GM21786 (cell line): Measurements from ENCODE around the gene ZSWIM4.

Experiments used
- ATAC-seq: cut with Tn5 transposase; IDR thresholded peaks from one replicate; pipeline ENCODE4 v1.9.1; 2021; ENCODE audit not compliant: unreplicated experiment

Gene ZSWIM4

GRCh38 chr19:13806728-13807127 is 11.5 kb downstream of the ZSWIM4 start:
- ATAC-seq, result no peak

GRCh38 chr19:13807421-13808021 is 12.3 kb downstream of the ZSWIM4 start:
- ATAC-seq, result no peak

- no peak for ATAC-seq
Observed at GRCh38 chr19:13808856-13809255, 13.6 kb downstream of the ZSWIM4 start.

DNA sequence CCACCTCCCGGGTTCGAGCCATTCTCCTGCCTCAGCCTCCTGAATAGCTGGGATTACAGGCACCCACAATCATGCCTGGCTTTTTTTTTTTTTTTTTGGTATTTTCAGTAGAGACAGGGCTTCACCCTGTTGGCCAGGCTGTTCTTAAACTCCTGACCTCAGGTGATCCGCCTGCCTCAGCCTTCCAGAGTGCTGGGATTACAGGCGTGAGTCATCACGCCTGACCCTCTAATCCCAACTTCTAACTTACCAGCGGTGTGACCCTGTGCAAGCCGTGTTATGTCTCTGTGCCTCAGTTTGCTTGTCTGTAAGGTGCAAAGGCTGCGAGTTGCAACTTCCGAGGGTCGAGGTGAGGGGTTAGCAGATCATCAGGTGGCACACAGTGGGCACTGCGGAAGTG is 17.3 kb downstream of the ZSWIM4 start:
- ATAC-seq, result no peak

DNA sequence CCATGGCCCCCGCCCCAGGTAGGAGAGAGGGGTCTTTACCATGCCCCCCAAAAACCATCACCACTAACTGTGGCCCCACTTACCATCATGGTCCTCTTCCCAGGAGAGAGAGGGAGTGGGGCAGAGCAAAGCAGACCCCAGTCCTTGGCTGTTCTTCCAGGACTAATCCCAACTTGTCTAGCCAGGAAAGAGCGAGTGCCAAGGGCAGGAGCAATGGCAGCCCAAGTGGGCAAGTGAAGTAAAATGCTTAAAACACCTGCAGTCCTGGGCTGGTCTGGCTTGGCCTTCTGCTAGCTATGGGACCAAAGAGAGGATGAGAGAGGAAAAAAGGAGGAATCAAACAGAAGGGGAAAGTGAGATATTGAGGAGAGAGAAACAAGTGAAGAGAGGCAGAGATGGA is 17.9 kb downstream of the ZSWIM4 start:
- ATAC-seq, result no peak

DNA sequence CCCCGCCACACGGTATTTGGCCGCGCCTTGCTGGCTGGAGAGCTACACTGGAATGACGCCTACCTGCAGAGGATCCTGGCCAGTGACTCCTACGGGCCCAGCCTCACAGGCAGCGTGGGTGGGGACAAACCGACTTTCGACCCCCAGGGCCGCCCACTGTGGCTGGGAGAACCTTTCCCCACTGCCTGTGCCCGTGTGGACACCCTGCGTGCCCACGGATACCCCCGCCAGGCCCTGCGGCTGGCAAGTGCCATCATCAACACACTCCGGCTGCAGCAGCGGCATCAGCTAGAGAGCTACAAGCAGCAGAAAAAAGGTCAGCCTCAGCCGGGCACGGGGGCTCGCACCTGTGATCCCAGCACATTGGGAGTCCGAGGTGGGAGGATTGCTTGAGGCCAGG is 19.3 kb downstream of the ZSWIM4 start:
- ATAC-seq, result no peak

DNA sequence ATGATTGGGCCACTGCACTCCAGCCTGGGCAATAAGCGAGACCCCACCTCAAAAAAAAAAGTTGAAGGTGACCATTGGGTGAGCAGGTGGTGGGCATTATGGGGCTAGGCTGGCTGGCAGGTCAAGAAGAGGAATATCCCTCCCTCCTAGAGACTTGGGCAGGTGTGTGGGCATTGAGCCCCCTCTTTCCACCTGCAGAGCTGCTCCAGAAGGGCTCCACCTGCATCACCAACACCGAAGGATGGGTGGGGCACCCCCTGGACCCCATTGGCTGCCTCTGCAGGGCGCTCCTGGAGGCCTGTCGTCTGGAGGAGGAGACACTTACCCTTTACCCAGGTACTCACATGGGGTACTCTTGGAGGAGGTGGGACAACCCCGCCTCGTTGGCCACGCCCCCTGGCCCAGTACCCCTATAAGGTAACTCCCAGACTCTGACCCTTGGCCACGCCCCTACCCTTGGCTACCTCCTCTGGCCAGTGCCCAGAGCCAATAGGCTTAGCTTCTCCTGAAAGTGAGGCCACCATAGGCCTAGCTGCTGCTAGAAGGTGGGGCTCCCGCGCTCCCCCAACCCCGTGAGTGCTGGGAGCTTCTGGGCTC is 21.9 kb downstream of the ZSWIM4 start:
- no peak for ATAC-seq

GRCh38 chr19:13817615-13818371 is 22.6 kb downstream of the ZSWIM4 start:
- no peak for ATAC-seq

DNA sequence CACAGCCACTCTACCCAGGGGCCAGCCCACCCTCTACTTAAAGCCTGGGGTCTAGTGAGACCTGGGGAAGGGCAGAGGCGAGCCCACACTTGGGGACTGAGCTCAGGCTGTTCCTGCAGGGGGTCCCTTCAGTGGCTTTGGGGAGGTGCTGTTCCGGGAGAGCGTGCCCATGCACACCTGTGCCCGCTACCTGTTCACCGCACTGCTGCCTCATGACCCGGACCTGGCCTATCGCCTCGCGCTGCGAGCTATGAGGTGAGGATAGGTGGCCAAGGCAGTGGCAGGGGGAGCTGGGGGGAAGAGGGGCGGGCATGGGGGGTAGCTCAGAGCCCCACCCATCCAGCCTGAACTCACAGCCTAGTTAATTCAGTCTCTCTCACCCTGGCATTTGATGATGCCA is 24.0 kb downstream of the ZSWIM4 start:
- no peak for ATAC-seq

- ATAC-seq, result no peak
Observed at GRCh38 chr19:13821292-13821691, 26.0 kb downstream of the ZSWIM4 start.

DNA sequence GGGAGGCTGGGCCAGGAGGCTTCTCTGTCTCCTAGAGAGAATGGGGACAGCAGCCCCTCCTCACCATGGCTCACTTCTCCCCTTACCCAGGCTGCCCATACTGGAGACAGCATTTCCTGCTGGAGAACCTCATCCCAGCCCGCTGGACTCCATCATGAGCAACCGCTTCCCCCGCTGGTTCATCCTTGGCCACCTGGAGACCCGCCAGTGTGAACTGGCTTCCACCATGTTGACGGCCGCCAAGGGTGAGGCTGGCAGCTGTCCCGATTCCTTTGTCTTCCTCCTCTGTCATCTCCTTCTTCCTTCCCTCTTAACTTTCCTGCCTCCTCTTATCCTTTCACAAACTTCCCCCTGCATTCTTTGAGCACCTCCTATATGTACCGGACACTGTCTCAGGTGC is 28.0 kb downstream of the ZSWIM4 start:
- ATAC-seq, result no peak

DNA sequence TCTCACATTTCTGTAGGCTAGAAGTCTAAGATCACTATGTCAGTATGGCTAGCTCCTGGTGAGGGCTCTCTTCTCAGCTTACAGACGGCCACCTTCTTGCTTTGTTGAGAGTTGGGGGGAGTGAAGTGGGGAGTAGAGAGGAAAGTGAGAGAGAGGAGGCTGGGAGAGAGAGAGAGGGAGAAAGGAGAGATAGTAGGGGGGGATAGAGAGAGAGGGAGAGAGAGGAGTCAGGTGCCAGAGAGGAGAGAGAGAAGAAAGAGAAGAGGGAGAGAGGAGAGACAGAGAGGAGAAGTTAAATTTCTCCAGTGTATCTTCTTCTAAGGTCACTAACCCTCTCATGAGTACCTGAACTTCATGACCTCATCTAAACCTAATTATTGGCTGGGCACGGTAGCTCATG is 28.7 kb downstream of the ZSWIM4 start:
- no peak for ATAC-seq

DNA sequence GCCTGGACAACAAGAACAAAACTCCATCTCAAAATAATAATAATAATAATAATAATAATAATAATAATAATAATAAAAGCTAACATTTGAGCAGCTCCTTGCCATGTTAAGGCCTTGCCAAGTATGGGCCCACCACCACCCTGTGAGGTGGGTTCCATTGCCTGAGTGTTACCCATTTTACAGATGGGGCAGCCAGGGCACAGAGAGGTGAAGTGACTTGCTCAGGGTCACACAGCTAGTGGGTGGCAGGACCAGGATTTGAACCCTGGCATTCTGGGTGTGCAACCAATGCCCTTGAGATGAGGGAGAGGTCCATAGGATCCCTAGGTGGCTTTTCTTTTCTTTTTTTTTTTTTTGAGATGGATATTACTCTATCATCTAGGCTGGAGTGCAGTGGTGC is 29.5 kb downstream of the ZSWIM4 start:
- ATAC-seq, result no peak

DNA sequence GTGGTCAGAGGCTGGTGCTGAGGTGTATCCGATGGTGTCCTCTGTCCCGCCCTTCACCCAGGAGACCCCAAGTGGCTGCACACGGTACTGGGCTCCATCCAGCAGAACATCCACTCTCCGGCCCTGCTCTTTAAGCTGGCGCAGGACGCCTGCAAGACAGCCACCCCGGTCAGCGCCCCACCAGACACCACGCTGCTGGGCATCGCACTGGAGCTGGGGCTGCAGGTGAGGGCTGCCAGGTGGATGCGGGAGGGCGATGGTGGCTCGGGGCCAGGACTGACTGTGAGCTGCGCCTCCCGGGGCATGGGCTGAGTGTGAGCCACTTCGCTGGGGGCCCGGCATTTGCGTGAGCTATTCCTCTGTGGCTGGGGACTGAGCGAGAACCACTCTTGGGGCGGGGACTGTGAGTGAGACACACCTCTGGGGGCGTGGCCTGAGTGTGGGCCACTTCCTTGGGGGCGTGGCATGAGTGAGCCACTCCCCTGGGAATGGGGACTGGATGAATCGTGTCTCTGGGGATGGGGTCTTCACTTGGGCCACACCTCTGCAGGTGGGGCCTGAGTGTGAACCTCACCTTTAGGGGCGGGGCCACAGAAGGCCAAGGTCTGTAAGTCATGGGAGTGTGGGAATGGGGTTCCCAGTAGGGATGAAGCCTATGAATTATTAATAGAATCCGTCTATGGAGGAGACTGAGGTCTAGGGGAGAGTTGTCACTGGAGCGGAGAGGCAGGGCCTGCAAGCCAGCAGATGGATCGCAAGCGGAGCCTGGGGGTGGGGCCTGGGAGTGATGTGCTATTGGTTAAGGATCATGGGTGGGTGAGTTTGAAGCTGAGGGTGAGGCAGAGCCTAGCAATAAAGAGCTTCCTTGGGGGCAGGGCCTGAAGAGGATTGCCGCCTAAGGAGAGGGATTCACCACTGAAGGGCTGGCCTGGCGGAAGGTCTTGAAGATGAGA is 30.5 kb downstream of the ZSWIM4 start:
- ATAC-seq, result no peak

DNA sequence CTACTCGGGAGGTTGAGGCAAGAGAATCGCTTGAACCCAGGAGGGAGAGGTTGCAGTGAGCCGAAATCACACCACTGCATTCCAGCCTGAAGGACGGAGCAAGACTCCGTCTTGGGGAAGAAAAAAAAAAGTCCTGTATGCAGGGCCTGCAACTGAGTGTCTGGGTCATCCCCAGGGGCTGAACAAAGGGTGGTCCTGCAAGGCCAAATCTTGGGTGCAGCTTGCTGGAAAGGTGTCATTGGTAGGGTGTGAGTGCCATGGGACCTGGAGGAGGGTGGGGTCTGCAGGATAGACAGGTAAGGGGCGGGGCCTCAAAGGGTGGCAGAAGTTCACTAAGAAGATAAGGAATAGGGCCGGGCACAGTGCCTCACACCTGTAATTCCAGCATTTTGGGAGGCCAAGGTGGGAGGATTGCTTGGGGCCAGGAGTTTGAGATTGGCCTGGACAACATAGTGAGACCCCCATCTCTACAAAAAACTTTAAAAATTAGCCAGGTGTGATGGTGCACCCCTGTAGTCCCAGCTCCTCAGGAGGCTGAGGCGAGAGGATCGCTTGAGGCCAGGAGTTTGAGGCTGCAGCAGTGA is 31.5 kb downstream of the ZSWIM4 start:
- ATAC-seq, result no peak

- no peak for ATAC-seq
Observed at GRCh38 chr19:13827656-13828055, 32.4 kb downstream of the ZSWIM4 start.

- no peak for ATAC-seq
Observed at GRCh38 chr19:13830114-13830740, 35.0 kb downstream of the ZSWIM4 start.

- ATAC-seq, result no peak
Observed at GRCh38 chr19:13830741-13831536, 35.7 kb downstream of the ZSWIM4 start.

GRCh38 chr19:13831537-13832467 is 36.6 kb downstream of the ZSWIM4 start:
- ATAC-seq, result no peak
